HG02870 (cell line): Measurements from ENCODE around the gene PHACTR1.

Source experiments
- ATAC-seq: cut with Tn5 transposase; IDR thresholded peaks from one replicate; pipeline ENCODE4 v1.9.1; 2021; ENCODE audit warnings: mild to moderate bottlenecking, moderate library complexity; ENCODE audit not compliant: unreplicated experiment

PHACTR1 gene

GRCh38 chr6:13013681-13014503, 297.3 kb downstream of the PHACTR1 start:
- ATAC-seq, result no peak

- no peak for ATAC-seq
These were observed 298.2 kb downstream of the PHACTR1 start for GRCh38 chr6:13014504-13015378.

GRCh38 chr6:13015379-13015681, 298.8 kb downstream of the PHACTR1 start:
- ATAC-seq, result no peak

GRCh38 chr6:13024616-13025015, 308.0 kb downstream of the PHACTR1 start:
- no peak for ATAC-seq

- no peak for ATAC-seq
These were observed 309.4 kb downstream of the PHACTR1 start for GRCh38 chr6:13025893-13026499.

GRCh38 chr6:13026557-13026956, 310.0 kb downstream of the PHACTR1 start:
- no peak for ATAC-seq

GRCh38 chr6:13027207-13027606, 310.6 kb downstream of the PHACTR1 start:
- no peak for ATAC-seq

- ATAC-seq, result no peak
These were observed 313.8 kb downstream of the PHACTR1 start for GRCh38 chr6:13030396-13030795.

GRCh38 chr6:13032566-13032965, 316.0 kb downstream of the PHACTR1 start:
- ATAC-seq, result no peak

- ATAC-seq, result no peak
These were observed 316.6 kb downstream of the PHACTR1 start for GRCh38 chr6:13033145-13033544.

GRCh38 chr6:13034316-13034715, 317.7 kb downstream of the PHACTR1 start:
- ATAC-seq, result no peak

- ATAC-seq, result no peak
These were observed 319.0 kb downstream of the PHACTR1 start for GRCh38 chr6:13035606-13036005.

GRCh38 chr6:13038315-13038714, 321.7 kb downstream of the PHACTR1 start:
- no peak for ATAC-seq

- ATAC-seq, result no peak
These were observed 322.2 kb downstream of the PHACTR1 start for GRCh38 chr6:13038741-13039190.

- ATAC-seq, result no peak
These were observed 327.8 kb downstream of the PHACTR1 start for GRCh38 chr6:13044390-13044789.

GRCh38 chr6:13044896-13045295, 328.3 kb downstream of the PHACTR1 start:
- no peak for ATAC-seq

GRCh38 chr6:13045676-13046075, 329.1 kb downstream of the PHACTR1 start:
- ATAC-seq, result no peak

- ATAC-seq, result no peak
These were observed 329.5 kb downstream of the PHACTR1 start for GRCh38 chr6:13046084-13046483.

- no peak for ATAC-seq
These were observed 331.5 kb downstream of the PHACTR1 start for GRCh38 chr6:13048113-13048512.

GRCh38 chr6:13049666-13050254, 333.2 kb downstream of the PHACTR1 start:
- no peak for ATAC-seq

GRCh38 chr6:13053006-13053461, 336.5 kb downstream of the PHACTR1 start:
- no peak for ATAC-seq
